ENCODE measurements around the gene PFAS.
A peak's percentile ranks its signal among the peaks of the same experiment; 100 is the strongest.

PFAS gene

DNA sequence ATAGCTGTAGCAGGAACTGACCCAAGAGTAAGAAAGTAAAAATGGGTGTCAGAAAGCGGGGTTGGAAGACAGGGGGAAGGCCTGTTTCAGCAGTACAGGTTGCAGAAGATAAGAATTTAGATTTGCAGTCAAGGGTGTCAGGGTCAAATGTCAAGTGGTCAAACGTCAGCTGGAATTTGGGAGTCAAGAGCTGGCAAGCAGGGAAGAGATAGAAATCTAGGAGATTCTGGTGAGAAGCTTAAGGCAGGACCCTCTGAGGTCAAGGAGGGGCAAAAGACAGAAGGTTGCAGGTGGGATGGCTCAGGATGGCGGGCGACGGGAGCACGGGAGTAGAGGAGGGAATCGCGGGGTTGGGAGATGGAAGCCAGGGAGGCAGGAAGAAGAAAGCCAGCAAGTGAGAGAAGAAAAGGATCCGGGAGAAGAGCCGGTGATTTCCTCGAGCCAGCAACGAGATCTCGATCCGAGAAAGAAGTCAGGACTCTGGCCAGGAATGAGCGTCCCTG, 45.8 kb downstream of the PFAS start:
- DNase-seq (ENCODE audit: low read depth), result no peak

DNA sequence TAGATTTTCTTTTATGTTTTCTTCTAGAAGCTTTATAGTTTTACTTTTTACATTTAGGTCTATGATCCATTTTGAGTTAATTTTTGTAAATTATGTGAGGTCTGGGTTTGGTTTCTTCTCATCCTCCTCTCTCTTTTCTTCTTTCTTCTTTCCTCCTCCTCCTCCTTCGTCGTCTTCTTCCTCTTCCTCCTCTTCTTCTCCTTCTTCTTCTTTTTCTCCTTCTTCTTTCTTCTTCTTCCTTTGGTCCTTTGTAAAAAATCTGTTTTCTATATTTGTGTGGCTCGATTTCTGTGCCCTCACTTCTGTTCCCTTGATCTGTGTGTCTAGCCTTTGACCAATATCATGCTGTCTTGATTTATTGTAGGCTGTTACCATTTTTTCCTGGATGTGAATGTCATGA, 51.1 kb downstream of the PFAS start:
- no peak for DNase-seq (ENCODE audit: low read depth)

DNA sequence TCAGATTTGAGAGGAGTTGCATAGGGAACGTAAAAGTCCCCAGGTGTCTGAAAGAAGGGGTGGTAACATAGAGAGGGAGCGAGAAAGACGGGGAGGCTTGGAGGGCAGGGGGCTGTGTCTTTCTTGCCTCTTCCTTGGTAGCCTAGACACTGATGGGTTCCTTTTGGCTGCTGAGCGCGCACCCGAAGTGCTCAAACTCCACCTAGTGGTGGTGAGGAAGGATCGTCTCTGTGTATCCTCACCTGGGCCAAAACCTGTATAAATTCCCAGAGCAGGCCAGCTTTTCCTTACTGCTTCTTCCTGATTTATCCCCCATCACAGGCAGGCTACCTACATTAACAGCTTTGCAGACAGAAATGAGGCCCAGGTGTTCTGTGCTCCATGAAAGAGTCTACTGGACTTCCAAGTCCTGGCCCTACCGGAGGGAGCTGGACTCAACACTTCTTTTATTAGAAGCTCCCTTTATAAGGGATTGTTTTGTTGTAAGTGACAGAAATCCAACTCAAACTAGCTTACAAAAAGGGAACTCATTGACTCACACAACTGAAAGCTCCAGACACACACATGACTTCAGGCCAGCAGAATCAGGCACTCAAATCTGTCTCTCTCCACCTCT, 51.6 kb downstream of the PFAS start:
- DNase-seq (ENCODE audit: low read depth), result peak; percentile 67

DNA sequence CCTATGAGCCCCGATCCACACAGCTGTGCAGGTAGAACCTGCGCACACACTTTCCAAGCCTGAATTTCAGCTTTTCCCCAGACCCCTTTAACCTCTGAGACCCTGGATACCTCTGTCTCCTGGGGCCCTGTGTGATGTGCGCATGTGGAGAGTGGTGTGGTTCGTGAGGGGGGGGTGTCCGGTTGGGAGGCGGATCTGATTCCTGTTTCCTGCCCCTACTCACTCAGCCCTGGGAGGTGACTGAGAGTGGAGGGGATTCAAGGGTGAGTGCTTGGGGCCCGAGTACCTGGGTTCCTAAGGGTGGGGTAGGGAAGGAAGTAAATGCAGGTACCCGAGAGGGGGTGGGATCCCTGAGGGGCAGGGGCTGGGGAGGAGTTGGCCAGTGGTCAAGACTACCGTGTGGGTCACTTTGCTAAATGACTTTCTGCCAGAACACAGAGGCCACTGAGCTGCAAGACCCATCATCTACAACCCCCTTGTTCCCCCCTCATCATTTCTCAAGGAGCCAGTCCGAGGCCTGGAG, 61.6 kb downstream of the PFAS start:
- no peak for DNase-seq (ENCODE audit: low read depth)

DNA sequence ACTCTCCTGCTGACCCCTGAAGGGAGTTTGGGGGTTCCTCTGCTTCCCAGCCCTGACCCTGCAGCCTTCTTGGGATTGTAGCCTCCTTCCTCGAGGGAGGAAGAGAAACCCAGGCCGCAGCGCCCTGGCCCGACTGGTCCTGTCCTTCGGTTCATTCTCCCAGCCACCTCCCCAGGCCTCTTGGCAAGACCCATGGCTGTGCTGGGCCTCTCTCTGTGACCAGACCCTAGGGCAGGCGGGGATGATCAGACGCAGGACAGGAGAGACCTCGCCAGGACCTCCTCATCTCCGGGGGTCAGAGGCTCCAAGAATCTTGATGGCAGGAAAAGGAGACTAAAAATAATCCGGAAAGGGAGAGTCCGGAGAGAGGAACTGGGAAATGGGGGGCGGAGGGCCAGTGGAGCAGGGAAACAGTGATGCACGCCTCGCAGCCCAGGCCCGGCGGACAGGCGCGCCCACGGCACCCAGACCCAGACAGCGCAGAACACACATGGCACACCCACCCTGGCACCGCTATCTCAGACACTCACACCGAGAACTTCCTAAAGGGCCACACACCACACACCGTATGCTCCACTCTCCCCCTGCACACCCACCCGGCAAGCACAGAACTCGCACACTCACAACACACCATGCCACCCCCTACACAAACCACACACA, 62.2 kb downstream of the PFAS start:
- DNase-seq (ENCODE audit: low read depth), result no peak

DNA sequence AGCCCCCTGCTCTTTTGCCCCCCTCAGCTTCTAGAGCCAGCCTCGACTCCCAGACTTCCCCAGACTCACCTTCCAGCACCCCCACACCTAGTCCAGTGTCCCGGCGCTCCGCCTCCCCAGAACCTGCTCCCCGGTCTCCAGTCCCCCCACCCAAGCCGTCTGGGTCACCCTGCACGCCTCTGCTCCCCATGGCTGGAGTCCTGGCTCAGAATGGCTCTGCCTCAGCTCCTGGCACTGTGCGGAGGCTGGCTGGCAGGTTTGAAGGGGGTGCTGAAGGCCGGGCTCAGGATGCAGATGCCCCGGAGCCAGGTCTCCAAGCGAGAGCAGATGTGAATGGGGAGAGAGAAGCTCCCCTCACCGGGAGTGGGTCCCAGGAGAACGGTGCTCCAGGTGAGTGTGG, 63.2 kb downstream of the PFAS start:
- DNase-seq (ENCODE audit: low read depth), result no peak

DNA sequence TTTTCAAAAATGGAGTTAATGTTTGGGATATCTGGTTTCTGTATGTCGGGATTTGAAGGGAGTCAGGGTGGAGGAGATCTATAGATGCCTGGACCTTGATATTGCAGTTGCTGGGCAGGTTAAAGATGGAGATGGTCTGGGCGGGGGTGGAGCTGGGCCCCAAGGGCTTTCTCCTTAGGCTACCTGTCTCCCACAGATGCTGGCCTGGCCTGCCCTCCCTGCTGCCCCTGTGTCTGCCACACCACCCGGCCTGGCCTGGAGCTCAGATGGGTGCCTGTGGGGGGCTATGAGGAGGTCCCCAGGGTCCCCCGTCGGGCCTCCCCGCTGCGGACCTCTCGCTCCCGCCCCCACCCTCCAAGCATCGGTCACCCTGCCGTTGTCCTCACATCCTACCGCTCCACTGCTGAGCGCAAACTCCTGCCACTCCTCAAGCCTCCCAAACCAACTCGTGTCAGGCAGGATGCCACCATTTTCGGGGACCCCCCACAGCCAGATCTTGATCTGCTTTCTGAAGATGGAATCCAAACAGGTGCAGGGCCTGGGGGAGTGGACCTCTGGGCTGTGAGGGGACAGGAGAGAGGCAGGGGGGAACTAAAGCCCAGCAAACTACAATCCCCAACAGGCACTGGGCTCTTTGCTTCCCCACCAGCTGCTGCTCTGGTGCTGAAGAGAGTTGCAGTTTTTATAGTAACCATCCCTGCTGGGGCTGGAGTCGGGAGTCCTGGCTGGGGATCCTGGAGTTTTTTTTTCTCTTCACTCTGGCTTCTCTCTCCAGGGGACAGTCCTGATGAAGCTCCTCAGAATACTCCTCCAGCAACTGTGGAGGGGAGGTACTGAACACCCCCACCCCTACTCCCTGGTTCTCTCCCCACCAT, 63.9 kb downstream of the PFAS start:
- DNase-seq (ENCODE audit: low read depth), result no peak

DNA sequence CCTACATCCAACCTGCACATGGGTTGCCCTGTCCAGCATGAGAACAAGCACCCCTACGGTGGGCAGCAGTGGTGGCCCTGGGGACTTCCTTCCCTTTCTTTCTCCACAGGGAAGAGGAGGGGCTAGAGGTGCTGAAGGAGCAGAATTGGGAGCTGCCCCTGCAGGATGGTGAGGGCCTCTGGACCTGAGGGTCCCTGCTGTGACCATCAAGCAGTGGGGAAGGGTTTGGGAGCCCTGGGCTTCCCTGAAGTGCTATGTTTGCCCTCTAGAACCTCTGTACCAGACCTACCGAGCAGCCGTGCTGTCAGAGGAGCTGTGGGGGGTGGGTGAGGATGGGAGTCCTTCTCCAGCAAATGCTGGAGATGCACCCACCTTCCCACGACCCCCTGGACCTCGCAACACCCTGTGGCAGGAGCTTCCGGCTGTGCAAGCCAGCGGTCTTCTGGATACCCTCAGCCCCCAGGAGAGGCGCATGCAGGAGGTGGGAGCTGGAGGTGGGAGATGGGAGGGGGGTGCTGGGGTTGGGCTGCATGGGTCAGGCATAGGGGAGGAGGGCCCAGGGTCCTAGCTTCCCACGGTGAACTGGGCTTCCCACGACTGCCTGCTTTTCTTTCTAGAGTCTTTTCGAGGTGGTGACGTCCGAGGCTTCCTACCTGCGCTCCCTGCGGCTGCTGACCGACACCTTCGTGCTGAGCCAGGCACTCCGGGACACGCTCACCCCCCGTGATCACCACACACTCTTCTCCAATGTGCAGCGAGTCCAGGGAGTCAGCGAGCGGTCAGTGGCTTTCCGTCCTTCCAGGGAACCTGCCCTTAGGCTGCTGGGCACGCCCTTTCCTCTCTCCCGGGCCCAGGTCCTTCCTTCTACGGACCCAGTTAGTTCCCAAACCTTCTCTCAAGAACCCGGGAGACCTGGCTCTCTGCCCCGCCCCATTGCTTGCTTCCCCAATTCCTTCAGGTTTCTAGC, 66.0 kb downstream of the PFAS start:
- no peak for DNase-seq (ENCODE audit: low read depth)

DNA sequence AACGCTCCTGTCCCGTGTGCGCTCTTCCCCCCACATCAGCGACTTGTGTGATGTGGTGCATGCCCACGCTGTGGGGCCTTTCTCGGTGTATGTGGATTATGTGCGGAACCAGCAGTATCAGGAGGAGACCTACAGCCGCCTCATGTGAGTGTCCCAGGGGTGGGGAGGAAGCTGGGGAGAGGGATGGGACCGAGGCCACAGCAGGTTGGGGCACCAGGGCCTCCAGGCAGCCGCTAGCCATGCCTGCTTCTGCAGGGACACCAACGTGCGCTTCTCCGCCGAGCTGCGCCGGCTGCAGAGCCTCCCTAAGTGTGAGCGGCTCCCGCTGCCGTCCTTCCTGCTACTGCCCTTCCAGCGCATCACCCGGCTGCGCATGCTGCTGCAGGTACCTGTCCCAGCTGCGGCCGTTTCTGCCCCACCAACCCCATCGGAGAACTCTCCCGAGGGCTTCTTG, 66.7 kb downstream of the PFAS start:
- DNase-seq (ENCODE audit: low read depth), result no peak

DNA sequence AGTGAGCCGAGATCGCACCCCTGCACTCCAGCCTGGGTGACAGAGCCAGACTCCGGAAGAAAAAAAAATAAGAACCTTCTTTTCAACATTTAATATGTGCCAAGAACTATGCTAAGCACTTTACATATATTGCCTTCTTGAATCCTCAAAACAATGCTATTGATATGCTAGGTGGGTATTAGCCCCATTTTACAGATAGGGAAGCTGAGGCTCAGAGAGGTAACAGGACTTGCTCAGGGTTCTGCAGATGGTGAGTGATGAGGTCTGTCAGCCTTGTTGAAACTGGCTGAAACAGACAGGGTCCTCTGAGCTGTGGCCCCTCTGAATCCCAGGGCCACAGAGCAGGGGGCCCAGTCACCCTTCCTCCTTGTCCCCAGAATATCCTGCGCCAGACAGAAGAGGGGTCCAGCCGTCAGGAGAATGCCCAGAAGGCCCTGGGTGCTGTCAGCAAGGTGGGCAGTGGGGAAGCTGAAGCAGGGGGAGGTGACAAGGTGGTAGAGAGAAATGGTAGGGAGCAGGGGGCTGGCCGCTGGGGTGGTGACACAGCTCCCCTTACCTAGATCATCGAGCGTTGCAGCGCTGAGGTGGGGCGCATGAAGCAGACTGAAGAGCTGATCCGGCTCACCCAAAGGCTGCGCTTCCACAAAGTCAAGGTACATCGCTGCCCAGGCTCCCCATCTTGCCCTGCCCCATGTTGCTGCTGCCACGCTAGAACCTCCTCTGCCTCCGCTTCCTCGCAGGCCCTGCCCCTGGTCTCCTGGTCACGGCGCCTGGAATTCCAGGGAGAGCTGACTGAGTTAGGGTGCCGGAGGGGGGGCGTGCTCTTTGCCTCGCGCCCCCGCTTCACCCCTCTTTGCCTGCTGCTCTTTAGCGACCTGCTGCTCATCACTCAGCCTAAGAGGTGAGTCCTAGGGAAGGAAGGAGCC, 69.2 kb downstream of the PFAS start:
- no peak for DNase-seq (ENCODE audit: low read depth)
